CD4-positive, alpha-beta T cell treated with Interleukin-10 for 1 hour (primary cell): ENCODE measurements around the gene KRTAP9-3.
"Not testable (repeated sequence)": the region's sequence is repeated elsewhere in the genome, so short reads cannot be mapped to it uniquely, and the experiment has no call there.

Experiments
- DNase-seq: peaks from one replicate; pipeline ENCODE4 v3.0.0-alpha.2; 2020

KRTAP9-3 gene

GRCh38 chr17:41232399-41233105 lies at the start of gene KRTAP9-3:
Gene KRTAP9-3, plus strand, starts transcription at chr17:41232449. Its CDS starts 53 bp downstream, at chr17:41232502.
- DNase-seq: not testable (repeated sequence)

- no peak for DNase-seq
Observed at GRCh38 chr17:41184480-41184961, 47.7 kb upstream of the KRTAP9-3 start, which contains the start of gene KRTAP4-1. Gene KRTAP4-1, minus strand, starts transcription at chr17:41184911. Its CDS starts 57 bp downstream, at chr17:41184854.

GRCh38 chr17:41185001-41185400 lies 47.2 kb upstream of the KRTAP9-3 start:
- DNase-seq: no peak

- DNase-seq: no peak
Observed at GRCh38 chr17:41186872-41187271, 45.4 kb upstream of the KRTAP9-3 start.

- DNase-seq: not testable (repeated sequence)
Observed at GRCh38 chr17:41189837-41190318, 42.4 kb upstream of the KRTAP9-3 start, which contains the start of gene KRTAP9-1. Gene KRTAP9-1, plus strand, starts transcription at chr17:41189887. Its CDS starts 0 bp downstream, at chr17:41189887.

GRCh38 chr17:41190328-41190727 lies 41.9 kb upstream of the KRTAP9-3 start:
- DNase-seq: no peak

- no peak for DNase-seq
Observed at GRCh38 chr17:41196068-41196467, 36.2 kb upstream of the KRTAP9-3 start.

GRCh38 chr17:41199421-41200078 lies 32.7 kb upstream of the KRTAP9-3 start:
- no peak for DNase-seq

GRCh38 chr17:41211845-41212466 lies 20.3 kb upstream of the KRTAP9-3 start:
- no peak for DNase-seq

- DNase-seq: no peak
Observed at GRCh38 chr17:41212524-41213169, 19.6 kb upstream of the KRTAP9-3 start.

- DNase-seq: no peak
Observed at GRCh38 chr17:41215681-41216080, 16.6 kb upstream of the KRTAP9-3 start.

GRCh38 chr17:41223821-41224220 lies 8.4 kb upstream of the KRTAP9-3 start:
- DNase-seq: no peak

- no peak for DNase-seq
Observed at GRCh38 chr17:41226051-41226450, 6.2 kb upstream of the KRTAP9-3 start.

GRCh38 chr17:41226598-41227095 lies 5.6 kb upstream of the KRTAP9-3 start, which contains the start of gene KRTAP9-2:
Gene KRTAP9-2, plus strand, starts transcription at chr17:41226648. Its CDS starts 7 bp downstream, at chr17:41226655.
- not testable (repeated sequence) for DNase-seq

GRCh38 chr17:41230094-41230493 lies 2.2 kb upstream of the KRTAP9-3 start:
- DNase-seq: no peak

- no peak for DNase-seq
Observed at GRCh38 chr17:41231731-41232130, 518 bp upstream of the KRTAP9-3 start.

- DNase-seq: not testable (repeated sequence)
Observed at GRCh38 chr17:41237116-41237515, 4.9 kb downstream of the KRTAP9-3 start.

- not testable (repeated sequence) for DNase-seq
Observed at GRCh38 chr17:41237949-41238437, 5.7 kb downstream of the KRTAP9-3 start, which contains the start of gene KRTAP9-8. Gene KRTAP9-8, plus strand, starts transcription at chr17:41237999. Its CDS starts 53 bp downstream, at chr17:41238052.

GRCh38 chr17:41246995-41247787 lies 14.9 kb downstream of the KRTAP9-3 start:
- DNase-seq: not testable (repeated sequence)

- not testable (repeated sequence) for DNase-seq
Observed at GRCh38 chr17:41249637-41250240, 17.5 kb downstream of the KRTAP9-3 start, which contains the start of gene KRTAP9-4. Gene KRTAP9-4, plus strand, starts transcription at chr17:41249687. Its CDS starts 34 bp downstream, at chr17:41249721.

GRCh38 chr17:41251261-41251660 lies 19.0 kb downstream of the KRTAP9-3 start:
- no peak for DNase-seq
